HepG2 (cell line): ENCODE data around the gene MTA1. TPM values are rescaled to one million over a fixed set of nuclear protein-coding genes. Genes with fewer than 3 reads are reported as not detected.

ENCODE experiments used
- AFF4 ChIP-seq: sonication (generic); formaldehyde crosslinking; IDR thresholded peaks from 2 replicates; pipeline ENCODE4 v1.4.0; 2020; ENCODE audit warnings: missing genetic modification reagents
- CENPT ChIP-seq: sonication (generic); formaldehyde crosslinking; IDR thresholded peaks from 2 replicates; pipeline ENCODE4 v1.8.0; 2022; ENCODE audit warnings: low read depth, mild to moderate bottlenecking, moderate library complexity, missing genetic modification reagents
- GMEB1 ChIP-seq: sonication (generic); formaldehyde crosslinking; IDR thresholded peaks from 2 replicates; pipeline ENCODE4 v1.5.1; 2020; ENCODE audit warnings: missing genetic modification reagents, mild to moderate bottlenecking, borderline replicate concordance
- HOMEZ ChIP-seq: IDR thresholded peaks from 2 replicates; pipeline ENCODE4 v1.6.1; 2016; ENCODE audit warnings: low read depth
- HOXA3 ChIP-seq: sonication (generic); formaldehyde crosslinking; IDR thresholded peaks from 2 replicates; pipeline ENCODE4 v1.5.0; 2020; ENCODE audit warnings: missing genetic modification reagents
- NCOA2 ChIP-seq: sonication (generic); formaldehyde crosslinking; IDR thresholded peaks from 2 replicates; pipeline ENCODE4 v1.8.0; 2022; ENCODE audit warnings: inconsistent platforms
- RBFOX2 ChIP-seq: fragments of 200-400 bp; formaldehyde crosslinking; IDR thresholded peaks from 2 replicates; pipeline ENCODE4 v1.6.1; 2017; ENCODE audit warnings: low read depth, mild to moderate bottlenecking, low read length
- SPEN ChIP-seq: sonication (generic); formaldehyde crosslinking; IDR thresholded peaks from 2 replicates; pipeline ENCODE4 v1.5.1; 2020; ENCODE audit warnings: low read depth, mild to moderate bottlenecking, missing genetic modification reagents
- ZFP37 ChIP-seq: sonication (generic); formaldehyde crosslinking; IDR thresholded peaks from 2 replicates; pipeline ENCODE4 v1.4.0; 2020; ENCODE audit warnings: missing genetic modification reagents, borderline replicate concordance
- ZNF124 ChIP-seq: sonication (generic); formaldehyde crosslinking; IDR thresholded peaks from 2 replicates; pipeline ENCODE4 v1.4.0; 2020; ENCODE audit warnings: missing genetic modification reagents
- ZNF230 ChIP-seq: sonication (generic); formaldehyde crosslinking; IDR thresholded peaks from 2 replicates; pipeline ENCODE4 v1.4.0; 2020; ENCODE audit warnings: mild to moderate bottlenecking, missing genetic modification reagents
- ZNF318 ChIP-seq: sonication (generic); formaldehyde crosslinking; IDR thresholded peaks from 2 replicates; pipeline ENCODE4 v1.4.0; 2020; ENCODE audit warnings: mild to moderate bottlenecking, missing genetic modification reagents
- ZNF468 ChIP-seq: sonication (generic); formaldehyde crosslinking; IDR thresholded peaks from 2 replicates; pipeline ENCODE4 v1.8.0; 2022; ENCODE audit warnings: mild to moderate bottlenecking, moderate library complexity, missing genetic modification reagents
- polyA plus RNA-seq, 8 experiments: library from polyadenylated mRNA; depleted of rRNA in 3 of 8; stranded (reverse) in 7 of 8; unstranded in 1 of 8; fragments of >200 nt; fragmentation: Illumina TruSeq in 4 of 8; extraction: Trizol in 4 of 8; gene quantifications; 2 replicates each; pipeline versions ENCODE4 v1.2.1 to v1.2.3, GENCODE V29; 2011 to 2016; ENCODE audit warnings: low read depth in 4 of 8, missing spikeins in 1 of 8, mixed read lengths in 1 of 8; ENCODE audit not compliant: insufficient read depth in 1 of 8
- total RNA-seq, 5 experiments: library from RNA; depleted of rRNA; stranded (reverse); fragments of >200 nt; fragmentation: Illumina TruSeq; extraction: Trizol; gene quantifications; 2 replicates each; pipeline ENCODE4 v1.2.3, GENCODE V29; 2016; ENCODE audit warnings: low read depth in 1 of 5

The MTA1 gene
- total and polyA plus RNA-seq, 2 of the 13 experiments (the other 11 are each of a cell fraction or from before 2014, with no cell fraction given), result 35.2 to 85.8 TPM

DNA sequence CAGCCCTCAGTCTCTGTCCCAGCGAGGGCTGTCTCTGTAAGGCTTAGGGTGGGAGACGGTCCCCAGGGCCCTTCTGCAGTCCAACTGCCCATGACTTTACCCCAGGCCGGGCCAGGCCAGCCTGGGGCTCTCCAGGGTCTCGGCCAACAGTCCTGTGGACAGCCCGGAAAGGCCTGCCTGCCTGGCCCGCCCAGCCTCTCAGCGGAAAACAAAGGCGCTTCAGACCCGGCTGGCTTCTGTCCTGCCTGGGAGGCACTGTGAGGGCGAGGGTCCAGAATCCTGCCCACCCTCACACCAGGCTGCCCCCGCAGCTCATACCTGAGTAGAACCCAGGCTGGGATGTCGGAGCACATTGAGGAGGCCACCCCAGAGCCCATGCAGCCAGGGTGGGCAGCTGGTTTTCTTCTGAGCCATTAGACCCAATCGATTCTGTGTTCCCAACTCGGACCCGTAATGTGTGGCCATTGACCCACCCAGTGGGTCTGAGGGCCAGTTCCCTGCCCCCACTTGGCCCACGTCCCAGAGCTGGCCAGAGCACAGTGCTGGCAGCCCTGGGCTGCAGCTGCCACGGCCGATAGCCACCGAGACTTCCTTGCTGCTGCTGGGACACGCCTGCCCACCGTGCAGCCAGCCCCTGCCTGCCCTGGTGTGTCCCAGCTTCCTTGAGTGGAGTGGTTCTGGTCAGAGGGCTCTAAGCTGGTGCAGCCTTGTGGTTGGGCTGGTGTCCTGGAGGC is 56.6 kb downstream of the MTA1 start (continued):
- TF ChIP-seq AFF4, result no peak
- peak; percentile 12; the same call in 1 of the 2 replicates for TF ChIP-seq SPEN (CRISPR knock-in tag)
- TF ChIP-seq ZNF230, result 0 out of 2 replicates have a peak, but pooled peaks have one; percentile 14
- peak; percentile 47; the same call in 1 of the 2 replicates for TF ChIP-seq ZNF124 (CRISPR knock-in tag)
- 0 out of 2 replicates have a peak, but pooled peaks have one; percentile 50 for TF ChIP-seq ZNF468
- TF ChIP-seq RBFOX2, result peak; percentile 59; the same call in 1 of the 2 replicates
- TF ChIP-seq CENPT (CRISPR knock-in tag), result peak; percentile 83; the same call in 1 of the 2 replicates
- TF ChIP-seq HOMEZ (CRISPR knock-in tag), result no peak
- no peak for TF ChIP-seq NCOA2 (CRISPR knock-in tag)
- no peak for TF ChIP-seq ZNF318 (CRISPR knock-in tag)
- 0 out of 2 replicates have a peak, but pooled peaks have one; percentile 27 for TF ChIP-seq HOXA3 (CRISPR knock-in tag)
- TF ChIP-seq GMEB1 (CRISPR knock-in tag), result no peak
- TF ChIP-seq ZFP37 (CRISPR knock-in tag), result no peak
